ENCODE data around the gene BMP2K. TPM values are rescaled to one million over a fixed set of nuclear protein-coding genes. Genes with fewer than 3 reads are reported as not detected.

The BMP2K gene
- total RNA-seq, 2 experiments from 2014 or later: 22.6 to 25.1 TPM

GRCh38 chr4:78754872-78755271 is 21.3 kb upstream of the BMP2K start:
- DNase-seq (no peak), ATAC-seq (ENCODE audit: low read depth) (no peak)
- Mint-ChIP-seq H3K27me3 (no peaks in the 10 kb centered on the region), H3K4me1 (peaks cover under 1% of the 10 kb centered on the region), H3K9me3 (peaks cover 1% of the 10 kb centered on the region), H3K36me3 (peaks cover 1% of the 10 kb centered on the region), H3K4me3 (no peak overlapping the region), H3K27ac (no peak overlapping the region)
- POLR2A ChIA-PET: no interaction called here

- Mint-ChIP-seq H3K36me3 (peaks cover 1% of the 10 kb centered on the region), H3K4me1 (no peaks in the 10 kb centered on the region), H3K27me3 (no peaks in the 10 kb centered on the region), H3K9me3 (peaks cover 1% of the 10 kb centered on the region), H3K27ac (no peak overlapping the region), H3K4me3 (no peak overlapping the region)
- no peak for DNase-seq
- ATAC-seq (ENCODE audit: low read depth): no peak
- POLR2A ChIA-PET: no interaction called here
These were observed 20.0 kb upstream of the BMP2K start for GRCh38 chr4:78756137-78756536.

- Mint-ChIP-seq H3K4me3 (no peak overlapping the region), H3K36me3 (no peaks in the 10 kb centered on the region), H3K27me3 (no peaks in the 10 kb centered on the region), H3K27ac (no peak overlapping the region), H3K9me3 (peaks cover 1% of the 10 kb centered on the region), H3K4me1 (no peaks in the 10 kb centered on the region)
- DNase-seq: no peak
- ATAC-seq (ENCODE audit: low read depth): no peak
- POLR2A ChIA-PET: no interaction called here
These were observed 19.4 kb upstream of the BMP2K start for GRCh38 chr4:78756776-78757175.

- no peaks in the 10 kb centered on the region for H3K4me1 Mint-ChIP-seq
- POLR2A ChIA-PET: no interaction called here
- DNase-seq: no peak
- no peaks in the 10 kb centered on the region for H3K27me3 Mint-ChIP-seq
- H3K9me3 Mint-ChIP-seq: peaks cover 1% of the 10 kb centered on the region
- no peaks in the 10 kb centered on the region for H3K36me3 Mint-ChIP-seq
- no peak overlapping the region for H3K4me3 Mint-ChIP-seq
- no peak for ATAC-seq (ENCODE audit: low read depth)
- no peak overlapping the region for H3K27ac Mint-ChIP-seq
These were observed 18.6 kb upstream of the BMP2K start for GRCh38 chr4:78757574-78757973.

GRCh38 chr4:78758085-78758484 is 18.1 kb upstream of the BMP2K start:
- POLR2A ChIA-PET: no interaction called here
- Mint-ChIP-seq H3K27me3 (no peaks in the 10 kb centered on the region), H3K36me3 (no peaks in the 10 kb centered on the region), H3K9me3 (peaks cover 1% of the 10 kb centered on the region), H3K4me1 (no peaks in the 10 kb centered on the region), H3K27ac (no peak overlapping the region), H3K4me3 (no peak overlapping the region)
- DNase-seq: no peak
- no peak for ATAC-seq (ENCODE audit: low read depth)

GRCh38 chr4:78762529-78762928 is 13.6 kb upstream of the BMP2K start:
- H3K27me3 Mint-ChIP-seq: no peaks in the 10 kb centered on the region
- peaks cover 1% of the 10 kb centered on the region for H3K9me3 Mint-ChIP-seq
- no peaks in the 10 kb centered on the region for H3K4me1 Mint-ChIP-seq
- no peaks in the 10 kb centered on the region for H3K36me3 Mint-ChIP-seq
- DNase-seq (no peak), ATAC-seq (ENCODE audit: low read depth) (no peak)
- no peak overlapping the region for H3K4me3 Mint-ChIP-seq
- H3K27ac Mint-ChIP-seq: no peak overlapping the region
- POLR2A ChIA-PET: no interaction called here

GRCh38 chr4:78763251-78763650 is 12.9 kb upstream of the BMP2K start:
- POLR2A ChIA-PET: no interaction called here
- DNase-seq (no peak), ATAC-seq (ENCODE audit: low read depth) (no peak)
- no peak overlapping the region for H3K4me3 Mint-ChIP-seq
- H3K36me3 Mint-ChIP-seq: no peaks in the 10 kb centered on the region
- no peaks in the 10 kb centered on the region for H3K4me1 Mint-ChIP-seq
- H3K9me3 Mint-ChIP-seq: peaks cover 1% of the 10 kb centered on the region
- no peaks in the 10 kb centered on the region for H3K27me3 Mint-ChIP-seq
- H3K27ac Mint-ChIP-seq: no peak overlapping the region

- no peak overlapping the region for H3K27ac Mint-ChIP-seq
These were observed 12.3 kb upstream of the BMP2K start for GRCh38 chr4:78763763-78764387.

GRCh38 chr4:78764498-78764961 is 11.6 kb upstream of the BMP2K start:
- Mint-ChIP-seq H3K27ac (no peak overlapping the region), H3K4me3 (no peak overlapping the region), H3K36me3 (no peaks in the 10 kb centered on the region), H3K4me1 (peaks cover 5% of the 10 kb centered on the region), H3K27me3 (no peaks in the 10 kb centered on the region), H3K9me3 (no peaks in the 10 kb centered on the region)
- DNase-seq: no peak
- POLR2A ChIA-PET: no interaction called here
- ATAC-seq (ENCODE audit: low read depth): no peak

More at GRCh38 chr4:78763763-78764387, 12.3 kb upstream of the BMP2K start:
- Mint-ChIP-seq H3K36me3 (no peaks in the 10 kb centered on the region), H3K27me3 (no peaks in the 10 kb centered on the region), H3K4me3 (no peak overlapping the region), H3K9me3 (peaks cover 1% of the 10 kb centered on the region), H3K4me1 (peaks cover 2% of the 10 kb centered on the region)
- ATAC-seq (ENCODE audit: low read depth) (no peak), DNase-seq (no peak)
- POLR2A ChIA-PET: no interaction called here

- DNase-seq (no peak), ATAC-seq (ENCODE audit: low read depth) (no peak)
- H3K9me3 Mint-ChIP-seq: no peaks in the 10 kb centered on the region
- POLR2A ChIA-PET: interaction anchor here (0.8 kb wide), 1 partner anchor 11 kb away, joined by 3 read pairs; no protein-coding TSS in a partner anchor
- H3K4me1 Mint-ChIP-seq: peaks cover 7% of the 10 kb centered on the region
- H3K36me3 Mint-ChIP-seq: no peaks in the 10 kb centered on the region
- H3K4me3 Mint-ChIP-seq: no peak overlapping the region
- H3K27me3 Mint-ChIP-seq: no peaks in the 10 kb centered on the region
- H3K27ac Mint-ChIP-seq: no peak overlapping the region
These were observed 10.6 kb upstream of the BMP2K start for GRCh38 chr4:78765432-78766006.

- no peak for ATAC-seq (ENCODE audit: low read depth)
- Mint-ChIP-seq H3K4me3 (no peak overlapping the region), H3K4me1 (peaks cover 9% of the 10 kb centered on the region), H3K36me3 (no peaks in the 10 kb centered on the region), H3K27ac (no peak overlapping the region), H3K9me3 (no peaks in the 10 kb centered on the region), H3K27me3 (no peaks in the 10 kb centered on the region)
- no peak for DNase-seq
- POLR2A ChIA-PET: interaction anchor here (0.8 kb wide), 1 partner anchor 11 kb away, joined by 3 read pairs; no protein-coding TSS in a partner anchor
These were observed 10.1 kb upstream of the BMP2K start for GRCh38 chr4:78766026-78766425.

- Mint-ChIP-seq H3K4me3 (no peak overlapping the region), H3K27ac (no peak overlapping the region), H3K36me3 (no peaks in the 10 kb centered on the region), H3K9me3 (no peaks in the 10 kb centered on the region), H3K4me1 (peaks cover 11% of the 10 kb centered on the region), H3K27me3 (no peaks in the 10 kb centered on the region)
- no peak for ATAC-seq (ENCODE audit: low read depth)
- no peak for DNase-seq
- POLR2A ChIA-PET: no interaction called here
These were observed 9.5 kb upstream of the BMP2K start for GRCh38 chr4:78766650-78767049.

- Mint-ChIP-seq H3K4me3 (no peak overlapping the region), H3K27me3 (no peaks in the 10 kb centered on the region), H3K27ac (no peak overlapping the region), H3K36me3 (no peaks in the 10 kb centered on the region), H3K9me3 (no peaks in the 10 kb centered on the region), H3K4me1 (peaks cover 11% of the 10 kb centered on the region)
- POLR2A ChIA-PET: no interaction called here
- DNase-seq (no peak), ATAC-seq (ENCODE audit: low read depth) (no peak)
These were observed 8.8 kb upstream of the BMP2K start for GRCh38 chr4:78767350-78767749.

GRCh38 chr4:78768452-78769180 is 7.5 kb upstream of the BMP2K start:
- DNase-seq (no peak), ATAC-seq (ENCODE audit: low read depth) (peak; percentile 69)
- POLR2A ChIA-PET: interaction anchor here (0.5 kb wide), 1 partner anchor 111 kb away, joined by 4 read pairs; no protein-coding TSS in a partner anchor
- H3K27me3 Mint-ChIP-seq: no peaks in the 10 kb centered on the region
- H3K27ac Mint-ChIP-seq: no peak overlapping the region
- H3K4me1 Mint-ChIP-seq: peaks cover 11% of the 10 kb centered on the region
- H3K9me3 Mint-ChIP-seq: no peaks in the 10 kb centered on the region
- no peaks in the 10 kb centered on the region for H3K36me3 Mint-ChIP-seq
- H3K4me3 Mint-ChIP-seq: no peak overlapping the region
